Skeletal muscle cell (primary cell): ENCODE data around the gene VASN.

Experiments used
- DNase-seq: peaks from one replicate; pipeline ENCODE4 v3.0.0-alpha.2; 2010; ENCODE audit warnings: low read depth
- H3K4me3 ChIP-seq: 2 replicates; pipeline ENCODE4 v1.5.1; 2011; ENCODE audit warnings: low read depth, mild to moderate bottlenecking, control low read depth, low read length, moderate library complexity

Gene VASN

GRCh38 chr16:4412159-4412558, 40.5 kb downstream of the VASN start:
- peak overlapping the region; percentile 15 for H3K4me3 ChIP-seq
- DNase-seq, result no peak

DNA sequence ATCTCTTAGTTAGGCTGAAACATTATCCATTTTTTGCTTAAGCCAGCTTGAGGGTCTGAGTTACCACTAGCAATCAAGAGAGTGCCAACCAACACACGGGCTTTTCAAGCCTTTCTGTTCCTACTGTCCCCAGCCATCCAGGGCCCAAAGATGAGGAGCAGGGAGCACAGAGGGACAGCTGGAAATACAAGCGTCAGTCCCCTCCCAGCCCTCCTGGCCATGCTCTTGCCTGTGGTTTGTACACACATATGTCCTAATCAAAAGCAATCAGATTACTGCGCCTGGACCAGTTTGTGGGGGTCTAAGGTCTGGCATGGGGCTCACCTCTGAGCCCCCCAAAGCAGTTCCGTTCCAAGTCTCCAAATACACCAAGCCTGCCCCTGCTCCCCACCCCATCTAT, 41.2 kb downstream of the VASN start:
- no peak for DNase-seq
- H3K4me3 ChIP-seq, result no peak overlapping the region

DNA sequence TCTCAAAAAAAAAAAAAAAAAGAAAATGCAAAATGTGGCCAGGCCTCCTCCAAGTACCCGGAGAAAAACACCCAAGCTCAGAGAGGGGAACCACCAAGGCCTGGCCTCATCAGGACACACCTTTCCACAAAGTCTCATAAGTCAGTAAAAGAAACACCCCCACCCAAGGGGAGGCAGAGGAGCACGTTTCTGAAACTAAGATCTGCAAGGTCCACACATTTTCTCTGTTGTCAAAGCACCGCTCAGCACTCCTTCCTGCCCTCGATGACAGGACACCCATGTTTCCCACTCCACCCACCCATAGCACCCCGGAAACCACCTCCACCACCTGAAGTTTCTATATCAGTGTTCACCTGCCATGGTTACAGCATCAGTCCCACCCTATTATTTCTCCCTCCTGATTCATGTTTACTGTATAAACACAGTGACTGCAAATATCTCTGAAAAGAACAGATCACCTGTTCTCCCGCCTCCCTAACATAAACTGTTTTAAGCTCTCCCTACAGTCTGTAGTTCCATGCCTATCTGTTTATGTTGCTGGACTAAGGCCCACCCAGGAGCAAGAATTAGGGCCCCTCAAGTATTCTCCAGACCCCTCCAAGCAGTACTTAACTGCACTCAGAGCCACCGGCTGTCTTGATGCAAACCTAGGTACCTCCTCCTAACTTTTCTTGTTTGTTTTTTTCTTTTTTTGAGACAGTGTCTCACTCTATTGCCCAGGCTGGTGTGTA, 42.7 kb downstream of the VASN start:
- DNase-seq, result no peak
- peak overlapping the region; percentile 96 for H3K4me3 ChIP-seq

- DNase-seq, result no peak
- H3K4me3 ChIP-seq, result peak overlapping the region; percentile 96
Measured at GRCh38 chr16:4415538-4416199, 44.0 kb downstream of the VASN start.

DNA sequence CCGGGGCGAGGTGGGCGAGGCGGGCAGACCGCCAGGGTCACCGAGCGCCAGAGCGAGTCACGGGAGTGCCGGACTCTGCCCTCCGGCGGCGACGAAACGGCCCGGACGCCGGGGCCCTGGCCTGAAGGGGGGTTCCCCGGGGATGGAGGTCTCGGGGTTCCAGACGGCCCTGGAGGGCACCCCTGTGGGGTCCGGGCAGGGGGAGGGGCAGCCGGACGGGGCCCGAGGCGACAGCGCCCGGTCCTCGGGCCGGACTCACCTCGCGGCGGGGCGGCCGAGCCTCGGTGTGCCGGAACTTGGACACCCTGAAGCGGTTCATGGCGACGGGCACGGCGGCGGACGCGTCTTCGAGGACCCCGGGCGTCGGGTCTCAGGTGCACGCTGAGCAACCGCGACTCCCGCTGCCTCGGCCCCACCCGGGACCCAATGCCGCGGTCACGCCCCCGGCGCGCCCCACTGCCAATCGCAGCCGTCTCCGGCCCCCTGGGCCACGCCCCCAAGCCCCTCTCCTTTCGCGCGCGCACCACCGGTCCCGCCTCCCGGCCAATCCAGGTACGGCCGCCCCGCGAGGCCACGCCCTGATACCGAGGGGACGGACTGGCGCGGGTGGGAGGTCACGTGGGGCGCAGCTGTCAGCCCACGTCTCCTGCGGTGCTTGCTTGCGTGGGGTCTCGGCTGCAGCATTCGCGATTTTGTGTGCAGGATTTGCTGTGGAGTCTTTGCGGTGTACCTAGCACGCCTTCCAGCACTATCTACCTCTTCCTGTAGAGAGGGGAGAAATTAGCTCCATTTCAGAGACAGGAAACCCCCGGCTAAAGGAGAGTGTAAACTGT, 44.8 kb downstream of the VASN start, which contains the start of gene CORO7:
TSS of gene CORO7 (minus strand) at position 397 of the 833 bp plus-strand sequence. CDS start at position 319, 78 bp downstream.
- peak; percentile 52 for DNase-seq
- H3K4me3 ChIP-seq, result peak within 1 kb of the TSS; percentile 96

DNA sequence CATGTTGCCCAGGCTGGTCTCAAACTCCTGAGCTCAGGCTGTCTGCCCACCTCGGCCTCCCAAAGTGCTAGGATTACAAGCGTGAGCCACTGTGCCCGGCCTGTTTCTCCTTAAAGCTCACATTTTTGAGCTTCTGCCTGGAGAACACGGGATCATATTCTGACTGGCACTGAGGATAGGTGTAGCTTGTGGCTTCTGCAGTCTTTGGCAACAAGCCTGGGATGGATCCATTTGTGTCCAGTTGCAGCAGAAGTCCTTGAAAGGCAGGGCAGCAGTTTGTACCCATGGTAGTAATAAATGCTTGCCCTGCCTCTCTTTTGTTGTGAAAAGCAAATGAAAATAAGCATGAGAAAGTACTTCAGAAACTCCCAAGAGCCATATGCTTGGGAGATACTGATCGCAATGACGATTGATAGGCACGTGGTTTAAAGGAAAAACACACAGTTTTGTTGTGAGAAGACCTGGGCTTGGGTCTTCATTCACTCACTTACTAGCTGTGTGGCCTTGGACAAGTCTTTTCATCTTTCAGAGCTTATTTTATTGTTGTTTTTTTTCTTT, 47.8 kb downstream of the VASN start:
- H3K4me3 ChIP-seq, result no peak overlapping the region
- no peak for DNase-seq

GRCh38 chr16:4420505-4421105, 49.0 kb downstream of the VASN start:
- DNase-seq, result no peak

DNA sequence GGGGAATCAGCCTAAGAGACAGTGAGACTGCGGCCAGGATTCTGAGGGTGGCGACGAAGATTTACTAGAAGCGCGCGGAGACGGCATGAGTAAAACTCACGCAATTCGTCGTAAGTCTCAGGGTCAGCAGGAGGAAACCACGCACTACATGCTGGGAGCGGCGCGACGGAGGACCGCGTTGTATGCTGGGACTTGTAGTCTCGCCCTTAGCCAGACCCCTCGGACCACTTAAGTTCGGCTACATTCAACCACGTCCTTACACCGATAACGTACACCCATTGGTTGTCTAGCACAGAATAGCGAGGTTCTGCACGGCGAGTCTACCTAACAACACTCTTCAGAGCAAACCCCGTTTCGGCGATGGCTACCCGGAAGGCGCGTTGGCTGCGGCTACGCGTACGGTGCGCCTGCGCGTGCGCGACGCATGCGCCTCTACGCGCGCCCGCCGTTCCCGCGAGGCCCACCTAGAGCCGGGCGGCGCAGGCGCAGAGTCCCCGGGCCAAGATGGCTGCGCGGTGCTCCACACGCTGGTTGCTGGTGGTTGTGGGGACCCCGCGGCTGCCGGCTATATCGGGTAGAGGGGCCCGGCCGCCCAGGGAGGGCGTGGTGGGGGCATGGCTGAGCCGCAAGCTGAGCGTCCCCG, 53.9 kb downstream of the VASN start, which contains the start of gene DNAJA3:
TSS of gene DNAJA3 (plus strand) at position 491 of the 643 bp plus-strand sequence. CDS start at position 505, 14 bp downstream.
- DNase-seq, result peak; percentile 88

More at GRCh38 chr16:4420505-4421105, 49.0 kb downstream of the VASN start:
- no peak overlapping the region for H3K4me3 ChIP-seq

GRCh38 chr16:4426021-4426684, 54.5 kb downstream of the VASN start:
- H3K4me3 ChIP-seq, result peak overlapping the region; percentile 96
- DNase-seq, result no peak

More for the DNA sequence above, 53.9 kb downstream of the VASN start, which contains the start of gene DNAJA3:
- peak within 1 kb of the TSS; percentile 96 for H3K4me3 ChIP-seq

- DNase-seq, result no peak
- peak overlapping the region; percentile 96 for H3K4me3 ChIP-seq
Measured at GRCh38 chr16:4426722-4427372, 55.2 kb downstream of the VASN start.

DNA sequence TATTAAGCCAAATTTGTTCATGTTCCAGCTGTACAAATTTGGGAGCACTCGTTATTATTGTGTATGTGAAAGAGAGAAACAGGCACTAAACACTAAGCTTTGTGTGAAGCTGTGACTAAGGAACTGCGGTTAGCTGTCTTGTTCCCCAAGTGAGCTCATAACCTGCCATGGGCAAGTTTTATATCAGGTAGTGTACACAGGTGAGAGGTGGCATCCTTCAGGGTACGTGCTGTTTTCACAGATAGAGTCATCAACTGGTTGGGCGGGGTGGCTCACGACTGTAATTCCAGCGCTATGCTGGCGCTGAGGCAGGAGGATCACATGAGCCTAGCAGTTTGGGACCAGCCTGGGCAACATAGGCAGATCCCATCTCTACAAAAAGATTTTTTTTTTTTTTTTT, 56.9 kb downstream of the VASN start:
- H3K4me3 ChIP-seq, result no peak overlapping the region
- DNase-seq, result no peak

DNA sequence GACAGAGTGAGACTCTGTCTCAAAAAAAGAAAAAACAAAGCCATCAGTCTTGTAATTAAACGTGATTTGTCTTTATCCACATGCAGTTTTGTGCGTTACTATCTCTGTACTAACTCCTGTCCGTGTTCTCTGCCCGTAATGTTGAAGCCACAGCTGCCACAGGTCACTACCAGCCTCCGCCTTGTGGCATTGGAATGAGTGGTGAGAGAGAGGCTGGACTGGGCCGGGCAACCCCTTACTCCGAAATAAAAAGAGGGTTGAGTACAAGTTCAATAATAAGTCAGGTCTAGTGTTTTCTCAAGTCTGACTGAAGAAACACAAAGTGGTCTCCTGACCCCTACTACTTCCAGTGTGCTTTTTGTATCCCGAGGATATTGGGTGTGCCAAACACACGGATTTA, 59.4 kb downstream of the VASN start:
- no peak for DNase-seq
- no peak overlapping the region for H3K4me3 ChIP-seq
